H1 (cell line): ENCODE results near the gene VWA3B. TPM values are rescaled to one million over a fixed set of nuclear protein-coding genes. Genes with fewer than 3 reads are reported as not detected.

Experiments used
- CTCF ChIA-PET: fragments of 300-600 bp; sonication (Branson Sonifier 250); formaldehyde crosslinking; loops from one replicate; lab custom pipeline; 2021; ENCODE audit not compliant: partially characterized antibody; lab: Charles Lee
- POLR2A ChIA-PET: fragments of 300-600 bp; sonication (Branson Sonifier 250); formaldehyde crosslinking; loops from one replicate; lab custom pipeline; 2021; ENCODE audit warnings: inconsistent platforms; ENCODE audit not compliant: partially characterized antibody; lab: Charles Lee
- DNase-seq, 2 experiments: peaks; one replicate each; pipeline versions ENCODE4 v3.0.0 to v3.0.0-alpha.2; 2010 to 2022; ENCODE audit warnings: low spot score in 2 of 2, low read depth in 1 of 2, mixed read lengths in 1 of 2
- FAIRE-seq: peaks from 2 replicates; lab custom pipeline; 2011; peaks lifted over from hg19 to GRCh38; lab: Jason Lieb, UNC
- H2AFZ ChIP-seq: 2 replicates; pipeline ENCODE4 v1.8.1; 2012; ENCODE audit warnings: low read length, inconsistent platforms
- H2AK5ac ChIP-seq: 2 replicates; pipeline ENCODE4 v1.6.1; 2013; ENCODE audit warnings: low read depth, low read length
- H2BK120ac ChIP-seq: replicated peaks from 2 replicates; pipeline ENCODE3; 2013; ENCODE audit warnings: low read depth, low read length, inconsistent platforms
- H2BK12ac ChIP-seq: 2 replicates; pipeline ENCODE4 v1.6.1; 2013; ENCODE audit warnings: low read depth, low read length
- H2BK15ac ChIP-seq: 2 replicates; pipeline ENCODE4 v1.6.1; 2013; ENCODE audit warnings: low read length
- H2BK20ac ChIP-seq: 2 replicates; pipeline ENCODE4 v1.6.1; 2013; ENCODE audit warnings: low read length
- H2BK5ac ChIP-seq: 2 replicates; pipeline ENCODE4 v1.6.1; 2013; ENCODE audit warnings: low read depth, low read length
- H3K14ac ChIP-seq: 2 replicates; pipeline ENCODE4 v1.6.1; 2013; ENCODE audit warnings: inconsistent platforms; ENCODE audit not compliant: insufficient read length
- H3K18ac ChIP-seq: 2 replicates; pipeline ENCODE4 v1.6.1; 2013; ENCODE audit warnings: low read length; ENCODE audit errors: extremely low read depth
- H3K23ac ChIP-seq: 2 replicates; pipeline ENCODE4 v1.6.1; 2013; ENCODE audit warnings: inconsistent platforms; ENCODE audit not compliant: insufficient read length
- H3K23me2 ChIP-seq: 2 replicates; pipeline ENCODE4 v1.6.1; 2013; ENCODE audit warnings: low read depth, low read length
- H3K27ac ChIP-seq: 2 replicates; pipeline ENCODE4 v1.6.1; 2011; ENCODE audit warnings: low read depth, low read length, inconsistent platforms
- H3K27me3 ChIP-seq, 4 experiments: replicated peaks in 1 of 4; 1 replicate in 1 of 4; 2 replicates in 3 of 4; pipeline versions ENCODE4 v1.6.1 to v1.8.1; 2011 to 2013; ENCODE audit warnings: low read length in 3 of 4, mild to moderate bottlenecking in 3 of 4, inconsistent platforms in 2 of 4, mixed read lengths in 2 of 4, moderate library complexity in 1 of 4; ENCODE audit not compliant: control insufficient read depth in 3 of 4, insufficient read depth in 3 of 4; ENCODE audit errors: extremely low read depth in 1 of 4
- H3K36me3 ChIP-seq, 4 experiments: 2 replicates each; pipeline versions ENCODE4 v1.6.1 to v1.8.1; 2011 to 2013; ENCODE audit warnings: mild to moderate bottlenecking in 4 of 4, low read length in 3 of 4, moderate library complexity in 2 of 4, control low read depth in 1 of 4, inconsistent platforms in 1 of 4; ENCODE audit not compliant: insufficient read depth in 4 of 4, control insufficient read depth in 2 of 4
- H3K4ac ChIP-seq: replicated peaks from 2 replicates; pipeline ENCODE3; 2013; ENCODE audit warnings: low read length, low read depth, mixed read lengths, inconsistent platforms; ENCODE audit not compliant: insufficient read length
- H3K4me1 ChIP-seq, 4 experiments: replicated peaks in 1 of 4; 1 replicate in 1 of 4; 2 replicates in 3 of 4; pipeline versions ENCODE4 v1.6.1 to v1.8.1; 2011 to 2013; ENCODE audit warnings: low read length in 3 of 4, inconsistent platforms in 2 of 4, mixed read lengths in 1 of 4; ENCODE audit not compliant: insufficient read depth in 4 of 4, control insufficient read depth in 3 of 4
- H3K4me2 ChIP-seq, 2 experiments: 2 replicates each; pipeline versions ENCODE4 v1.6.1 to v1.8.1; 2011 to 2013; ENCODE audit warnings: low read depth in 2 of 2, low read length in 2 of 2, control low read depth in 1 of 2, inconsistent platforms in 1 of 2, mild to moderate bottlenecking in 1 of 2; ENCODE audit not compliant: insufficient read depth in 1 of 2
- H3K4me3 ChIP-seq, 4 experiments: fragments of 200-600, 300-600 bp in 1 of 4; sonication (generic), shearing (Covaris generic), sonication (Bioruptor Twin) in 1 of 4; 2 replicates each; pipeline versions ENCODE4 v1.5.1 to v1.8.1; 2011 to 2016; ENCODE audit warnings: low read length in 4 of 4, low read depth in 3 of 4, control low read depth in 2 of 4, inconsistent platforms in 2 of 4, mild to moderate bottlenecking in 2 of 4, mixed read lengths in 1 of 4, moderate library complexity in 1 of 4; ENCODE audit not compliant: insufficient read depth in 2 of 4; ENCODE audit errors: extremely low read depth in 1 of 4
- H3K56ac ChIP-seq: replicated peaks from 2 replicates; pipeline ENCODE3; 2013; ENCODE audit warnings: low read depth, mild to moderate bottlenecking, mixed read lengths, low read length, inconsistent platforms; ENCODE audit not compliant: insufficient read length
- H3K79me1 ChIP-seq: 2 replicates; pipeline ENCODE4 v1.6.1; 2013; ENCODE audit warnings: low read depth, low read length, control low read depth
- H3K79me2 ChIP-seq, 2 experiments: 2 replicates each; pipeline versions ENCODE4 v1.6.1 to v1.8.1; 2012 to 2013; ENCODE audit warnings: low read length in 2 of 2, mild to moderate bottlenecking in 2 of 2, inconsistent platforms in 1 of 2; ENCODE audit not compliant: insufficient read depth in 2 of 2, control insufficient read depth in 1 of 2
- H3K9ac ChIP-seq, 4 experiments: replicated peaks in 1 of 4; 1 replicate in 1 of 4; 2 replicates in 3 of 4; pipeline versions ENCODE4 v1.6.1 to v1.8.1; 2011 to 2013; ENCODE audit warnings: low read depth in 3 of 4, low read length in 3 of 4, control low read depth in 2 of 4, mild to moderate bottlenecking in 2 of 4, moderate library complexity in 2 of 4, inconsistent platforms in 1 of 4; ENCODE audit errors: extremely low read depth in 1 of 4
- H3K9me3 ChIP-seq, 2 experiments: 2 replicates each; pipeline versions ENCODE4 v1.6.1 to v1.8.1; 2012 to 2013; ENCODE audit warnings: mild to moderate bottlenecking in 2 of 2, moderate library complexity in 2 of 2, control low read depth in 1 of 2, inconsistent platforms in 1 of 2, low read depth in 1 of 2, low read length in 1 of 2, mixed read lengths in 1 of 2; ENCODE audit not compliant: insufficient read depth in 2 of 2
- H4K20me1 ChIP-seq, 2 experiments: replicated peaks in 1 of 2; 2 replicates each; pipeline versions ENCODE3 to v1.8.1; 2011 to 2013; ENCODE audit warnings: inconsistent platforms in 2 of 2, low read length in 2 of 2, mild to moderate bottlenecking in 1 of 2; ENCODE audit not compliant: insufficient read depth in 2 of 2, control insufficient read depth in 1 of 2
- H4K5ac ChIP-seq: 2 replicates; pipeline ENCODE4 v1.6.1; 2013; ENCODE audit warnings: low read length, low read depth, mixed read lengths, inconsistent platforms; ENCODE audit not compliant: insufficient read length
- H4K8ac ChIP-seq: 2 replicates; pipeline ENCODE4 v1.8.0; 2013; ENCODE audit warnings: mild to moderate bottlenecking, moderate library complexity, low read length, inconsistent platforms; ENCODE audit not compliant: insufficient read depth; ENCODE audit errors: extremely low read depth
- H4K91ac ChIP-seq: replicated peaks from 2 replicates; pipeline ENCODE3; 2013; ENCODE audit warnings: low read length, mixed read lengths, inconsistent platforms; ENCODE audit not compliant: insufficient read length
- POLR2A ChIP-seq, 2 experiments: IDR thresholded peaks; 1 replicate in 1 of 2; 2 replicates in 1 of 2; pipeline ENCODE4 v1.6.1; 2011; ENCODE audit warnings: low read depth in 2 of 2, low read length in 2 of 2, mild to moderate bottlenecking in 2 of 2; ENCODE audit errors: control extremely low read depth in 1 of 2
- WGBS, 2 experiments: shearing (Covaris generic) in 1 of 2; methylation state at CpG; one replicate each; pipeline versions ENCODE4 v1.1.6 to v1.1.7; 2013 to 2015; ENCODE audit warnings: low lambda C conversion rate in 2 of 2, mixed read lengths in 2 of 2, inconsistent platforms in 1 of 2, low coverage in 1 of 2, missing lambda C conversion rate in 1 of 2; ENCODE audit not compliant: insufficient replicate concordance in 2 of 2, insufficient coverage in 1 of 2, insufficient read length in 1 of 2; ENCODE audit errors: extremely low coverage in 1 of 2, missing lambda C conversion rate in 1 of 2; 5-methylcytosine and 5-hydroxymethylcytosine counted together
- polyA plus RNA-seq, 7 experiments: library from polyadenylated mRNA; depleted of rRNA in 3 of 7; stranded (reverse) in 5 of 7; unstranded in 2 of 7; fragments of >200 nt in 5 of 7; fragments of 200-250 nt in 2 of 7; gene quantifications; 1 replicate in 5 of 7; 2 replicates in 1 of 7; 4 replicates in 1 of 7; pipeline versions ENCODE4 v1.2.1 to v1.2.3, GENCODE V29; 2011 to 2013; ENCODE audit warnings: missing spikeins in 2 of 7, mixed read lengths in 2 of 7
- total RNA-seq: library from RNA; stranded (reverse); fragmentation: NEBNext Ultra II Directional; extraction: Animal tissue kit (Norgen Biotek cat#: 25700); gene quantifications from 2 replicates; pipeline ENCODE4 v1.2.1, GENCODE V29; 2021
- TF ChIP-seq, protein P1 (sequence below): IDR thresholded peaks from 2 replicates; pipeline ENCODE4 v1.6.1; 2012; ENCODE audit warnings: low read length, inconsistent platforms

Gene VWA3B
- total and polyA plus RNA-seq, 2 of the 8 experiments (the other 6 are each of a cell fraction or from before 2014, with no cell fraction given): not detected

DNA sequence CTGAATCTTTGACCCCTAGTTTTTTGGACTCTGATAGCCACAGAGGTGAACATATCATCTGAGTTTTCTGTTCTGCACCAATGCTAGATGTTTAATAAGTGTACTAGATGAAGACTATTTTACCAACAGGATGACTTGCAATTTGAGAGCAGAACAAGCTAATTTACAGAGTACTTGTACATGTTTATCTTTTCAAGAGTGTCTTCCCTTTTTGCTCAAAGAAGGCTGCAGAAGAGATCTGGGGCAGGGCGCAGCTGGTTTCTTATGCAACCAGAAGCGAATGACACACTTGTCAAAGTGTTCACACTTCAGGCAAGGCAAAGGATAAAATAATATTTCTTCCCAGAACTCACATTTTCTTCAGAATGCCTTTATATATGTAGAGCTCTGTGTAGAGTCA, 86.0 kb downstream of the VWA3B start:
- Histone ChIP-seq H3K18ac (no peak overlapping the region), H3K23me2 (no peaks in the 10 kb centered on the region; the same call in 1 of the 2 replicates), H3K36me3 (no peaks in the 10 kb centered on the region), H2BK5ac (no peak overlapping the region), H3K4ac (no peak overlapping the region), H3K79me1 (no peaks in the 10 kb centered on the region), H3K9ac (no peak overlapping the region), H2BK12ac (no peak overlapping the region), H2AK5ac (no peak overlapping the region), H2BK20ac (no peak overlapping the region), H3K4me2 (no peak overlapping the region), H4K8ac (no peak overlapping the region), H4K91ac (no peak overlapping the region), H3K4me3 (no peak overlapping the region), H3K56ac (no peak overlapping the region), H3K9me3 (no peaks in the 10 kb centered on the region), H2BK120ac (no peak overlapping the region), H2BK15ac (no peak overlapping the region), H4K20me1 (no peaks in the 10 kb centered on the region), H3K27ac (no peak overlapping the region), H3K4me1 (no peaks in the 10 kb centered on the region), H3K14ac (no peak overlapping the region), H4K5ac (no peak overlapping the region), H2AFZ (no peak overlapping the region), H3K23ac (no peak overlapping the region), H3K79me2 (no peaks in the 10 kb centered on the region), H3K27me3 (no peaks in the 10 kb centered on the region; a peak in 1 of 7 replicates)
- DNase-seq (no peak), FAIRE-seq (no peak)
- WGBS, 2 experiments: 100% methylated on average over 2 of the region's 2 CpGs; no CpG with 5 or more reads in 1 of the 2 experiments
- ChIA-PET CTCF (interaction anchor here (1.1 kb wide), 1 partner anchor 15 kb away, joined by 3 read pairs; no protein-coding TSS in a partner anchor), POLR2A (no interaction called here)
- TF ChIP-seq, protein P1, sequence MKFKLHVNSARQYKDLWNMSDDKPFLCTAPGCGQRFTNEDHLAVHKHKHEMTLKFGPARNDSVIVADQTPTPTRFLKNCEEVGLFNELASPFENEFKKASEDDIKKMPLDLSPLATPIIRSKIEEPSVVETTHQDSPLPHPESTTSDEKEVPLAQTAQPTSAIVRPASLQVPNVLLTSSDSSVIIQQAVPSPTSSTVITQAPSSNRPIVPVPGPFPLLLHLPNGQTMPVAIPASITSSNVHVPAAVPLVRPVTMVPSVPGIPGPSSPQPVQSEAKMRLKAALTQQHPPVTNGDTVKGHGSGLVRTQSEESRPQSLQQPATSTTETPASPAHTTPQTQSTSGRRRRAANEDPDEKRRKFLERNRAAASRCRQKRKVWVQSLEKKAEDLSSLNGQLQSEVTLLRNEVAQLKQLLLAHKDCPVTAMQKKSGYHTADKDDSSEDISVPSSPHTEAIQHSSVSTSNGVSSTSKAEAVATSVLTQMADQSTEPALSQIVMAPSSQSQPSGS: no peak
- TF ChIP-seq POLR2A (IDR thresholded peaks at IDR 0.05; ENCODE audit: control extremely low read depth in 1 of 2, low read depth in 2 of 2, low read length in 2 of 2): no peak
